Measurements from ENCODE around the gene PERCC1.

Gene PERCC1

GRCh38 chr16:1413684-1414531 lies 17.0 kb upstream of the PERCC1 start:
- DNase-seq = peak; percentile 56

- DNase-seq = peak; percentile 75
Observed at GRCh38 chr16:1414532-1415260, 16.2 kb upstream of the PERCC1 start, which contains the start of gene UNKL. Gene UNKL, minus strand, starts transcription at chr16:1414704. Its CDS starts 13 bp downstream, at chr16:1414691.

DNA sequence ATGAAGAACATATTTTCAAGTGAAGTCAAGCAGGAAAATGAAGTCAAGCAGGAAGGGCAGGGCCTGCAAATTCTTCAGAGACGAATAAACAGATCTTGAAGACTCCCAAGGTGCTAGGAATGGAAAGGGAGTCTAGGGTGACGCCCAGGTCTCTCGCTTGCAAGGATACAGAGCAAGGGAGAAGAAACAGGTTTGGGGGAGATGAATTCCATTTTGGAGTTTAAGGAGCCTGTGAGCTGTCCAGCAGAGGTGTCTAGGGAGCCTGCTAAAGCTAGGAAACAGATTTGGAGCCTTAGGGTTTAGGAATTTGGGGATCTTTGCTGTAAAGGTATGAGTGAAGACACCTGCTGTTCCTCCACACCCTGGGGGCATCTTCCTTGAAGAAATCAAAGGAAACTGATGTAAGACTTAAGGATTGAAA lies 14.3 kb upstream of the PERCC1 start:
- DNase-seq = no peak

GRCh38 chr16:1420111-1420539 lies 10.8 kb upstream of the PERCC1 start:
- DNase-seq = no peak

- no peak for DNase-seq
Observed at GRCh38 chr16:1422076-1422475, 8.8 kb upstream of the PERCC1 start.

DNA sequence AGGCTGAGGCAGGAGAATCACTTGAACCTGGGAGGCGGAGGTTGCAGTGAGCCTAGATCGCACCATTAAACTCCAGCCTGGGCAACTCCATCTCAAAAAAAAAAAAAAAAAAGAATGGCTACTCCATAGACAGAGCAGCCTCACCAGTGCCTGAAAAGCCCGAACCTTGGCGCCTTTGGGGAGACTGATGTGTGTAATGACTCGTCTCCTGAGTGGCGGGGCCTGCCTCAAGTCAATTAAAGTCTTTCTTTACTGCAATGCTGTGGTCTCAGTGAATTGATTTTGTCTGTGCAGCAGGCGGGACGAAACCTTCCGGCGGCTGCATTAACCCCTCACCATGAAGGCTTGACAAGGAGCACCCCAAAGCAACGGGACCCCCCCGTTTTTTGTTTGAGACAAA lies 6.8 kb upstream of the PERCC1 start:
- DNase-seq = no peak

DNA sequence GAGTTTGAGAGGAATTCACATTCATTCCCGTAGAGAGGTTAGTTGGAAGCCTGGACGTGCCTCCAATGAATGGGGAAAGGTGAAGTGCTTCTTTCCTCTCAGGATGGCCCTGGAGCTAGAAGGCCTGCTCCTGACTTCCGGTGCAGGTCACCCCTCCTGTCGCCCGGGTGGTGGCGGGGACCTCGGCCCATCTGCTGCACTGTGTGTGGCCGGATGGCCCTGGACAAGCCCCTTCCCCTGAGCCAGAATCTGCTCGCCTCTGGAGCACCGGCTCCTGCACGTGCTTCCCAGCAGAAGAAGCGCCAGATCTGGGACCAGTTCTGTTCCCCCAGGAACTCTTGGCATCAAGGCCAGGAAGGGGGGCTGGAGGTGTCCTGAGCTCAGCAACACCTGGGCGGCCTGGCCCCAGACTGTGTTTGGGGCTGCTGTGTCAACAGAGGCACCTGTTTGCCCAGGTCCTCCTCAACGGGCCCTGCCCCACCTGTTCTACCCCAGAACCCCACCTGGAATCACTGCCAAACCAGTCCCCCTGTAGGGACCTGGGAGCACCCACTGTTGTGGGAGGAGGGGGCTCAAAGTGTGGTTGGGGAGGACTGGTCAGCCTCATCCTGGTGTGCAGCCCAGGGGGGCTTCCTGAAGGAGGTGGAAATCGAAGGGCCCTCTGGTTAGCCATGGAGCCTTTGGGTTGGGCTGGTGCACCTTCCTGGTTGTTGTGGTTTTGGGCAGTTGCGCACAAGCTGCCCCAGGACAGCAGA lies 5.1 kb upstream of the PERCC1 start:
- DNase-seq = no peak

DNA sequence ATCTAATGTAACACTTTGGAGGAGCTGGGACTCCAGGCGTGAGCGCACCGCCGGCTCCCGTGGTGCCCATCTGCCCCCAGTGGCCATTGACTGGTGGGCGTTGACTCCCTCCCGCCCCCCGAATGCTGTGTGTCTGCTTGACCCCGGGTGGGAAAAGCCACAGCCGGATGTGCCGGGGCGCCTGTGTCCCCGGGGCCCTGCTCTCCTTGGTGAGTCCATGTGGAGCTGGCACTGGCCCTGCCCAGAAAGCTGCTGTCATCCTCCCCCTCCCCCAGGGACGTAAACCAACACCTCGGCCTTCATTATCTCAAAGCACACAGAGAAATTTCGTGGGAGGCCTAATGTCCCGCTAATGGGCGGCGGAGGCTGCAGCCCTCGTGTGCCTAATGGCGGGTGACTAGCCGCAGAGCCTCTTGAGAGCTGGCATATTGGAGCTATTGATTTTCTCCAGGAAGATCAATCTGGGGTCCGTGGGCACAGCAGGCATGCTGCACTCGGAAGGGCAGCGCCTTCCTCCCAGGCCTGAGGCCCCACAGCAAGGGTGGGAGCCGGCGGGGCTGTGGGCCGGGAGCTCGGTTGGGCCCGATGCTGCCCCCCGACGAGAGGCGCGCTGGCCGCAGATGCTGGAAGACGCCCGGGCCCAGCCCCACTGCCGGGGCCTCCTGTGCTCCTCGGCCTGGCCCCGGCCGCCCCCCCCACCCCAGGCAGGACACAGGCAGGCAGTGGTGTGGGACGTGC lies 4.0 kb upstream of the PERCC1 start:
- no peak for DNase-seq

- DNase-seq = no peak
Observed at GRCh38 chr16:1427473-1428461, 3.1 kb upstream of the PERCC1 start.

- DNase-seq = peak; percentile 23
Observed at GRCh38 chr16:1428511-1428910, 2.4 kb upstream of the PERCC1 start.

DNA sequence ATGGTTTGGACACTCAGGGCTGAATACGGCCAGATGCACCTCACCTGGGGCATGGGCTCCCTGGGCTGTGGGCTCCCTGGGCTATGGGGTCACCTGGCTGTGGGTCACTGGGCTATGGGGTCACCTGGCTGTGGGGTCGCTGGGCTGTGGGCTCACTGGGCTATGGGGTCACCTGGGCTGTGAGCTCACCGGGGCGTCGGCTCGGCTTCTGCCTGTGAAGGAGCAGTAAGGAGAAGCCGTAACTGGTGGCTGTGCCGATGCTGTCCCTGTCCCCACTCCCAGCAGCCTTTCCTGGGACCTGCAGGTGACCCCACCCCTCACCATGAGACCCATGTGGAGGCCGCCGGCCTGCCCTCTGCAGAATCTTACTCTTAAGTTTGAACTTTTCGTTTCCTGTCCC lies 1.9 kb upstream of the PERCC1 start:
- no peak for DNase-seq

GRCh38 chr16:1429631-1430030 lies 1.2 kb upstream of the PERCC1 start:
- DNase-seq = no peak

DNA sequence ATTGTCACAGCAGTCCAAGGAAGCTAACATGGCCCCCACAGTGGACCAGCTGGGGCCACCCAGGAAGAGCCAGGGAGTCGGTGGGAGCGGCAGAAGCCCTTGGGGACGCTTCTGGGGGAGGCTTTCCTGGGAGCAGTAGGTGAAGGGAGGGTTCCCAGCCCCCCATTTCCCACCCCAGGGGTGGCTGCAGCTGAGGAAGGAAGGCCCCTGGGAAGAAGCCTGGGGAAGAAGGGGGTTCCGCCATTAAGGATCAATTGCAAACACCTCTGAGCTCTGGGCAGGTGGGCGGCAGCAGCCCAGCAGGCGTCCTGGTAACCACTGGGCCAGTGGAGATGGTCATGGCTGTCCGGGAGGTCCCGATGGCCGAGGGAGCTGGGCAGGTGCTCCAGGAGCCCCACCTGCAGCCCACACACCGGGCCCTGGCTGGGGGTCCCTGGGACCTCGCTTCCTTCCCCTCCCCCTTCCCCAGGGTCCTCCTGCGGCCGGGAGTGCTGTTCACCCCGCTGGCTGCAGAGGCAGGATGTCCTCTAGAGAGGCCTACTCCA lies 592 bp upstream of the PERCC1 start:
- no peak for DNase-seq

DNA sequence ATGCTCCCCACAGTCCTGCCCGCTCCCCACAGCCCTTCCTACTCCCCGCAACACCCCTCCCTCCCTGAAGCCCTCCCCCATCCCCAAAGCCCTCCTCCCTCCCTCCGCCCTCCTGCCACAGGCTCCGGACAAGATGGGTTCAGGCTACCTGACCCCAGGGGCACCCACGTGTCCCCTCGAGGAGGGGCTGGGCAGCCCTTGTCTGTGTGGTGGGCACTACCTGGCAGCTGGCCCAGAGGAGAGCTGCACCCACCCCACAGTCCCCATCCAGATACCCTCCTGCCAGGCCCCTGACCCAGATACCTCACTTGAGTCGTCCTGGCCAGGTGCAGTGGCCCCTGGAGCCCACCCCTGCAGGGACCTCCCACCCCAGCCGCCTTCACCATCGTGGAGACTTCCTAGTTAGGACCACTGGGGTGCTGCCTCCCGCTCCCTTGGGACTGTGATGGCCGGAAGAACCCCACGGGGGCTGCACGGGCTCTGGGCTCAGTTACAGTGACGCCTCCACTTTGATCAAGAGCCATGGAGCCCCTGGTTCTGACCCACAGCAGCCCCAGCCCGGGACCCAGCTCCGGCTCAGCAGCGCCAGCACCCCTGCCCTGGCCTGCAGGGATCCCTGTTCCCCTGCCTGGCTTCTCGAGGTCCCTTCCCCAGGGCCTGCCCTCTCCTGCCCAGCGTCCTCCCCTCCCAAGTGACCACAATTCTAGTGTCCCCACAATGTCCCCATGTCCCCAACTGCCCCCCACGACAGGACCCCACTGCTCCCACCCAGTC lies 806 bp downstream of the PERCC1 start:
- no peak for DNase-seq

DNA sequence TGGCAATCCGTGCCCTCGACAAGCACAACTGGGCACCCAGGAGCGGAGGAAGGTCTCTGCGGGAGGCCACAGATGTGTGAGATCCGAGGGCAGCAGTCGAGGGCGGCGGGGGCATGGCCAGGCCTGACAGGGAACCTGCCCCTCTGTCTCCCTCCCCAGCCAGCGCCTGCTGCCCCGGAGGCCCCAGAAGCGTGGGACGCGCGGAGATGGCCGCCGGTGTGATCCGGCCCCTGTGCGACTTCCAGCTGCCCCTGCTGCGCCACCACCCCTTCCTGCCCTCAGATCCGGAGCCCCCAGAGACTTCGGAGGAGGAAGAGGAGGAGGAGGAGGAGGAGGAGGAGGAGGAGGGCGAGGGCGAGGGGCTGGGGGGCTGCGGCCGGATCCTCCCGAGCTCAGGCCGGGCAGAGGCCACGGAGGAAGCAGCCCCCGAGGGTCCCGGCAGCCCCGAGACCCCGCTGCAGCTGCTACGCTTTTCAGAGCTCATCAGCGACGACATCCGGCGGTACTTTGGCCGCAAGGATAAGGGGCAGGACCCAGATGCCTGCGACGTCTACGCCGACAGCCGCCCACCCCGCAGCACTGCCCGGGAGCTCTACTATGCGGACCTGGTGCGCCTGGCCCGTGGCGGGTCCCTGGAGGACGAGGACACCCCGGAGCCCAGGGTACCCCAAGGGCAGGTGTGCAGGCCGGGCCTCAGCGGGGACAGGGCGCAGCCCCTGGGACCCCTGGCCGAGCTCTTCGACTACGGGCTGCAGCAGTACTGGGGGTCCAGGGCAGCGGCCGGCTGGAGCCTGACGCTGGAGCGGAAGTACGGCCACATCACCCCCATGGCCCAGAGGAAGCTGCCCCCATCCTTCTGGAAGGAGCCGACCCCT lies 1.7 kb downstream of the PERCC1 start:
- no peak for DNase-seq

DNA sequence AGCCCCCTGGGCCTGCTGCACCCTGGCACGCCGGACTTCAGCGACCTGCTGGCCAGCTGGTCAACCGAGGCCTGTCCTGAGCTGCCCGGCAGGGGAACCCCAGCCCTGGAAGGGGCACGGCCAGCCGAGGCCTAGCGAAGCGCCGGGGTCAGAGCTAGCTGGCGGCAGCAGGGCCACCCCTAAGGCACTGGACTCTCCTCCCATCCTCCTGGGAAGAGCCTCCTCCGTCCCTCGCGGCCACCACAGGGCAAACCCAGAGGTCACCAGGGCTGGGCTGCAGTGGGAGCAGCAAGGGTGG lies 2.3 kb downstream of the PERCC1 start:
- no peak for DNase-seq

GRCh38 chr16:1433756-1434155 lies 2.9 kb downstream of the PERCC1 start:
- no peak for DNase-seq

GRCh38 chr16:1434644-1435592 lies 4.0 kb downstream of the PERCC1 start:
- no peak for DNase-seq
